ENCODE data around the gene PTPRJ. TPM values are rescaled to one million over a fixed set of nuclear protein-coding genes. Genes with fewer than 3 reads are reported as not detected.

Gene PTPRJ
- total RNA-seq, 2 donors from 2014 or later: 26.5 to 37.4 TPM

- H3K4me1 Mint-ChIP-seq: peaks cover 10% of the 10 kb centered on the region
- Histone ChIP-seq H3K27me3 (ENCODE audit: control insufficient read depth, insufficient read depth, low read length, poor library complexity, severe bottlenecking) (no peaks in the 10 kb centered on the region), H3K9ac (ENCODE audit: extremely low read depth, low read length, poor library complexity, severe bottlenecking) (no peak overlapping the region), H3K4me1 (ENCODE audit: control insufficient read depth, insufficient read depth, low read length) (peaks cover 2% of the 10 kb centered on the region), H3K27ac (ENCODE audit: low read depth, low read length) (no peak overlapping the region), H3K36me3 (ENCODE audit: control insufficient read depth, insufficient read depth, low read length) (peaks cover 4% of the 10 kb centered on the region), H3K9me3 (ENCODE audit: control insufficient read depth, low read length) (no peaks in the 10 kb centered on the region), H3K4me3 (ENCODE audit: low read length) (no peak overlapping the region)
- no peaks in the 10 kb centered on the region for H3K27me3 Mint-ChIP-seq (ENCODE audit: insufficient read depth)
- peaks cover 3% of the 10 kb centered on the region for H3K36me3 Mint-ChIP-seq (ENCODE audit: low read depth)
- H3K4me3 Mint-ChIP-seq: no peak overlapping the region
- DNase-seq: no peak
- no peak overlapping the region for H3K27ac Mint-ChIP-seq
- TF ChIP-seq CTCF (conservative IDR thresholded peaks at IDR 0.05): no peak
- 90 to 100% methylated on average over 2 to 3 of the region's 3 CpGs for WGBS, 2 experiments (ENCODE audit: insufficient coverage in 1 of 2, insufficient read length in 1 of 2)
- no peaks in the 10 kb centered on the region for H3K9me3 Mint-ChIP-seq
Measured at GRCh38 chr11:48074425-48075181, 94.2 kb downstream of the PTPRJ start.

- no peaks in the 10 kb centered on the region for H3K27me3 ChIP-seq (ENCODE audit: control insufficient read depth, insufficient read depth, low read length, poor library complexity, severe bottlenecking)
- H3K9ac ChIP-seq (ENCODE audit: extremely low read depth, low read length, poor library complexity, severe bottlenecking): no peak overlapping the region
- 95 to 96% methylated on average over 7 of the region's 7 CpGs for whole genome bisulfite sequencing, 2 experiments (ENCODE audit: insufficient coverage in 1 of 2, insufficient read length in 1 of 2)
- Mint-ChIP-seq H3K36me3 (ENCODE audit: low read depth) (peaks cover under 1% of the 10 kb centered on the region), H3K4me1 (peaks cover 19% of the 10 kb centered on the region), H3K4me3 (no peak overlapping the region), H3K9me3 (no peaks in the 10 kb centered on the region), H3K27ac (no peak overlapping the region), H3K27me3 (ENCODE audit: insufficient read depth) (no peaks in the 10 kb centered on the region)
- H3K4me3 ChIP-seq (ENCODE audit: low read length): no peak overlapping the region
- DNase-seq: no peak
- H3K27ac ChIP-seq (ENCODE audit: low read depth, low read length): no peak overlapping the region
- H3K4me1 ChIP-seq (ENCODE audit: control insufficient read depth, insufficient read depth, low read length): peaks cover 4% of the 10 kb centered on the region
- no peak for TF ChIP-seq CTCF (conservative IDR thresholded peaks at IDR 0.05)
- no peaks in the 10 kb centered on the region for H3K9me3 ChIP-seq (ENCODE audit: control insufficient read depth, low read length)
- no peaks in the 10 kb centered on the region for H3K36me3 ChIP-seq (ENCODE audit: control insufficient read depth, insufficient read depth, low read length)
Measured at GRCh38 chr11:48075637-48076036, 95.3 kb downstream of the PTPRJ start.

- 93 to 97% methylated on average over 5 to 6 of the region's 6 CpGs for WGBS, 2 experiments (ENCODE audit: insufficient coverage in 1 of 2, insufficient read length in 1 of 2)
- Histone ChIP-seq H3K27ac (ENCODE audit: low read depth, low read length) (no peak overlapping the region), H3K9ac (ENCODE audit: extremely low read depth, low read length, poor library complexity, severe bottlenecking) (no peak overlapping the region), H3K4me3 (ENCODE audit: low read length) (no peak overlapping the region), H3K9me3 (ENCODE audit: control insufficient read depth, low read length) (no peaks in the 10 kb centered on the region), H3K4me1 (ENCODE audit: control insufficient read depth, insufficient read depth, low read length) (peaks cover 4% of the 10 kb centered on the region), H3K27me3 (ENCODE audit: control insufficient read depth, insufficient read depth, low read length, poor library complexity, severe bottlenecking) (no peaks in the 10 kb centered on the region), H3K36me3 (ENCODE audit: control insufficient read depth, insufficient read depth, low read length) (no peaks in the 10 kb centered on the region)
- Mint-ChIP-seq H3K4me3 (no peak overlapping the region), H3K27ac (no peak overlapping the region), H3K4me1 (peaks cover 20% of the 10 kb centered on the region), H3K9me3 (no peaks in the 10 kb centered on the region), H3K27me3 (ENCODE audit: insufficient read depth) (no peaks in the 10 kb centered on the region), H3K36me3 (ENCODE audit: low read depth) (no peaks in the 10 kb centered on the region)
- DNase-seq: no peak
- TF ChIP-seq CTCF (conservative IDR thresholded peaks at IDR 0.05): no peak
Measured at GRCh38 chr11:48077251-48077650, 96.9 kb downstream of the PTPRJ start.

Measured in endodermal cell (in vitro differentiated cells).